Measurements from ENCODE around the gene APOO. TPM values are rescaled to one million over a fixed set of nuclear protein-coding genes. Genes with fewer than 3 reads are reported as not detected.
A peak's percentile ranks its signal among the peaks of the same experiment; 100 is the strongest.

The APOO gene
- total RNA-seq, 1 experiment from 2014 or later, result 20.2 TPM

GRCh38 chrX:23815376-23815775, 92.4 kb downstream of the APOO start:
- Histone ChIP-seq H3K4me3 (no peak overlapping the region), H3K9me3 (no peaks in the 10 kb centered on the region), H3K27me3 (no peaks in the 10 kb centered on the region), H3K36me3 (no peaks in the 10 kb centered on the region)
- no peak for DNase-seq

GRCh38 chrX:23813808-23814207, 93.9 kb downstream of the APOO start:
- Histone ChIP-seq H3K9me3 (no peaks in the 10 kb centered on the region), H3K36me3 (no peaks in the 10 kb centered on the region), H3K27me3 (no peaks in the 10 kb centered on the region), H3K4me3 (no peak overlapping the region)
- no peak for DNase-seq

- Histone ChIP-seq H3K36me3 (no peaks in the 10 kb centered on the region), H3K4me3 (no peak overlapping the region), H3K27me3 (no peaks in the 10 kb centered on the region), H3K9me3 (no peaks in the 10 kb centered on the region)
- no peak for DNase-seq
These were observed 96.1 kb downstream of the APOO start for GRCh38 chrX:23811656-23812055.

- Histone ChIP-seq H3K27me3 (no peaks in the 10 kb centered on the region), H3K9me3 (no peaks in the 10 kb centered on the region), H3K36me3 (no peaks in the 10 kb centered on the region), H3K4me3 (peak overlapping the region; percentile 13)
- no peak for DNase-seq
These were observed 96.6 kb downstream of the APOO start for GRCh38 chrX:23811108-23811651.

GRCh38 chrX:23810279-23810678, 97.5 kb downstream of the APOO start:
- Histone ChIP-seq H3K9me3 (no peaks in the 10 kb centered on the region), H3K4me3 (no peak overlapping the region), H3K27me3 (no peaks in the 10 kb centered on the region), H3K36me3 (no peaks in the 10 kb centered on the region)
- DNase-seq, result no peak

GRCh38 chrX:23805389-23805788, 102.3 kb downstream of the APOO start:
- Histone ChIP-seq H3K9me3 (no peaks in the 10 kb centered on the region), H3K36me3 (no peaks in the 10 kb centered on the region), H3K27me3 (no peaks in the 10 kb centered on the region), H3K4me3 (no peak overlapping the region)
- DNase-seq, result no peak

- H3K4me3 ChIP-seq, result no peak overlapping the region
- H3K9me3 ChIP-seq, result no peaks in the 10 kb centered on the region
- H3K36me3 ChIP-seq, result no peaks in the 10 kb centered on the region
- DNase-seq, result no peak
- H3K27me3 ChIP-seq, result no peaks in the 10 kb centered on the region
These were observed 103.2 kb downstream of the APOO start for GRCh38 chrX:23804578-23804977.

GRCh38 chrX:23803931-23804381, 103.8 kb downstream of the APOO start:
- Histone ChIP-seq H3K27me3 (no peaks in the 10 kb centered on the region), H3K36me3 (no peaks in the 10 kb centered on the region), H3K9me3 (no peaks in the 10 kb centered on the region), H3K4me3 (no peak overlapping the region)
- peak; percentile 78 for DNase-seq

- H3K27me3 ChIP-seq, result no peaks in the 10 kb centered on the region
- no peaks in the 10 kb centered on the region for H3K36me3 ChIP-seq
- no peak for DNase-seq
- no peaks in the 10 kb centered on the region for H3K9me3 ChIP-seq
- no peak overlapping the region for H3K4me3 ChIP-seq
These were observed 105.3 kb downstream of the APOO start for GRCh38 chrX:23802431-23802830.

- DNase-seq, result no peak
These were observed 108.2 kb downstream of the APOO start for GRCh38 chrX:23799469-23800065.

GRCh38 chrX:23797371-23798128, 110.2 kb downstream of the APOO start:
- Histone ChIP-seq H3K9me3 (no peaks in the 10 kb centered on the region), H3K27me3 (no peaks in the 10 kb centered on the region), H3K36me3 (no peaks in the 10 kb centered on the region), H3K4me3 (no peak overlapping the region)
- DNase-seq, result no peak

More at GRCh38 chrX:23799469-23800065, 108.2 kb downstream of the APOO start:
- Histone ChIP-seq H3K9me3 (no peaks in the 10 kb centered on the region), H3K4me3 (no peak overlapping the region), H3K36me3 (no peaks in the 10 kb centered on the region), H3K27me3 (no peaks in the 10 kb centered on the region)

- no peaks in the 10 kb centered on the region for H3K36me3 ChIP-seq
- no peaks in the 10 kb centered on the region for H3K27me3 ChIP-seq
- DNase-seq, result no peak
- no peak overlapping the region for H3K4me3 ChIP-seq
- no peaks in the 10 kb centered on the region for H3K9me3 ChIP-seq
These were observed 112.5 kb downstream of the APOO start for GRCh38 chrX:23795221-23795620.

- no peak for DNase-seq
- H3K4me3 ChIP-seq, result no peak overlapping the region
- H3K36me3 ChIP-seq, result no peaks in the 10 kb centered on the region
- no peaks in the 10 kb centered on the region for H3K27me3 ChIP-seq
- H3K9me3 ChIP-seq, result no peaks in the 10 kb centered on the region
These were observed 114.7 kb downstream of the APOO start for GRCh38 chrX:23792861-23793553.

GRCh38 chrX:23790155-23790497, 117.6 kb downstream of the APOO start:
- DNase-seq, result no peak
- Histone ChIP-seq H3K9me3 (no peaks in the 10 kb centered on the region), H3K4me3 (no peak overlapping the region), H3K27me3 (no peaks in the 10 kb centered on the region), H3K36me3 (peaks cover 7% of the 10 kb centered on the region)

GRCh38 chrX:23789386-23790154, 118.2 kb downstream of the APOO start:
- Histone ChIP-seq H3K9me3 (no peaks in the 10 kb centered on the region), H3K4me3 (no peak overlapping the region), H3K27me3 (no peaks in the 10 kb centered on the region), H3K36me3 (peaks cover 7% of the 10 kb centered on the region)
- DNase-seq, result no peak

GRCh38 chrX:23788946-23789345, 118.8 kb downstream of the APOO start:
- no peaks in the 10 kb centered on the region for H3K27me3 ChIP-seq
- no peak for DNase-seq
- peaks cover 7% of the 10 kb centered on the region for H3K36me3 ChIP-seq
- no peaks in the 10 kb centered on the region for H3K9me3 ChIP-seq
- H3K4me3 ChIP-seq, result no peak overlapping the region

GRCh38 chrX:23788521-23788920, 119.2 kb downstream of the APOO start:
- DNase-seq, result no peak
- Histone ChIP-seq H3K9me3 (no peaks in the 10 kb centered on the region), H3K36me3 (peaks cover 7% of the 10 kb centered on the region)

More at GRCh38 chrX:23788521-23788920, 119.2 kb downstream of the APOO start:
- H3K27me3 ChIP-seq, result no peaks in the 10 kb centered on the region
- H3K4me3 ChIP-seq, result no peak overlapping the region
